Nephron (organoid): Measurements from ENCODE around the gene MAGIX.
"Not testable (repeated sequence)": the region's sequence is repeated elsewhere in the genome, so short reads cannot be mapped to it uniquely, and the experiment has no call there.

ENCODE experiments used
- H3K27ac Mint-ChIP-seq, 3 experiments: 2 replicates each; pipeline ENCODE4 v1.8.0; 2020; ENCODE audit warnings: mixed read lengths in 3 of 3, mild to moderate bottlenecking in 2 of 3, moderate library complexity in 1 of 3
- H3K27me3 Mint-ChIP-seq: 2 replicates; pipeline ENCODE4 v1.8.0; 2021; ENCODE audit warnings: low read depth, mild to moderate bottlenecking, moderate library complexity, mixed read lengths
- H3K36me3 Mint-ChIP-seq: 2 replicates; pipeline ENCODE4 v1.8.0; 2020; ENCODE audit warnings: low read depth, mixed read lengths
- H3K4me1 Mint-ChIP-seq: 2 replicates; pipeline ENCODE4 v1.8.0; 2020; ENCODE audit warnings: mixed read lengths
- H3K4me3 Mint-ChIP-seq, 3 experiments: 2 replicates each; pipeline ENCODE4 v1.8.0; 2020; ENCODE audit warnings: mild to moderate bottlenecking in 3 of 3, mixed read lengths in 3 of 3, moderate library complexity in 2 of 3
- H3K9me3 Mint-ChIP-seq: 2 replicates; pipeline ENCODE4 v1.8.0; 2020; ENCODE audit warnings: mixed read lengths
- CTCF ChIP-seq, 3 experiments: fragments of 200-600 bp; sonication (generic); IDR thresholded peaks; one replicate each; pipeline ENCODE4 v1.5.0; 2021; ENCODE audit warnings: antibody characterized with exemption in 3 of 3; ENCODE audit not compliant: unreplicated experiment in 3 of 3

Gene MAGIX

GRCh38 chrX:49165901-49166881 lies 3.6 kb downstream of the MAGIX start:
- TF ChIP-seq CTCF (IDR thresholded peaks at IDR 0.05; ENCODE audit: unreplicated experiment in 3 of 3): peak in 1 of 3 experiments; percentile 31
- peaks cover 19% of the 10 kb centered on the region for H3K4me1 Mint-ChIP-seq
- peak overlapping the region; percentile 57 to 90 (median 83) for H3K27ac Mint-ChIP-seq
- H3K9me3 Mint-ChIP-seq: peaks cover 6% of the 10 kb centered on the region
- peaks cover 16% of the 10 kb centered on the region for H3K27me3 Mint-ChIP-seq
- peak overlapping the region; percentile 77 to 84 (median 83) for H3K4me3 Mint-ChIP-seq
- H3K36me3 Mint-ChIP-seq: no peaks in the 10 kb centered on the region

- Mint-ChIP-seq H3K4me1 (peaks cover 19% of the 10 kb centered on the region), H3K9me3 (peaks cover 6% of the 10 kb centered on the region), H3K36me3 (no peaks in the 10 kb centered on the region), H3K4me3 (peak overlapping the region; percentile 77 to 84 (median 83)), H3K27ac (peak overlapping the region; percentile 57 to 90 (median 83)), H3K27me3 (peaks cover 17% of the 10 kb centered on the region)
- TF ChIP-seq CTCF (IDR thresholded peaks at IDR 0.05; ENCODE audit: unreplicated experiment in 3 of 3): no peak
Measured at GRCh38 chrX:49166914-49167739, 4.6 kb downstream of the MAGIX start.

- Mint-ChIP-seq H3K27ac (peak overlapping the region; percentile 31 to 83 (median 73)), H3K4me1 (peaks cover 19% of the 10 kb centered on the region), H3K9me3 (peaks cover 8% of the 10 kb centered on the region), H3K36me3 (no peaks in the 10 kb centered on the region), H3K4me3 (peak overlapping the region; percentile 52 to 63 (median 57)), H3K27me3 (peaks cover 23% of the 10 kb centered on the region)
- no peak for TF ChIP-seq CTCF (IDR thresholded peaks at IDR 0.05; ENCODE audit: unreplicated experiment in 3 of 3)
Measured at GRCh38 chrX:49167740-49168108, 5.2 kb downstream of the MAGIX start.

GRCh38 chrX:49171752-49172279 lies 9.3 kb downstream of the MAGIX start, which contains the start of gene PLP2:
TSS of gene PLP2 (plus strand) at chrX:49171898. CDS start at chrX:49172001, 103 bp downstream.
- Mint-ChIP-seq H3K27ac (peak within 1 kb of the TSS in 1 of 3 experiments; percentile 28), H3K27me3 (peaks cover 26% of the 10 kb centered on the region), H3K36me3 (peaks cover 10% of the 10 kb centered on the region), H3K4me3 (peak within 1 kb of the TSS; percentile 70 to 82 (median 81)), H3K9me3 (peaks cover 15% of the 10 kb centered on the region), H3K4me1 (peaks cover 9% of the 10 kb centered on the region)
- no peak for TF ChIP-seq CTCF (IDR thresholded peaks at IDR 0.05; ENCODE audit: unreplicated experiment in 3 of 3)

- Mint-ChIP-seq H3K27ac (no peak overlapping the region), H3K4me1 (peaks cover 6% of the 10 kb centered on the region), H3K4me3 (peak overlapping the region; percentile 70 to 82 (median 81)), H3K36me3 (peaks cover 11% of the 10 kb centered on the region), H3K27me3 (peaks cover 26% of the 10 kb centered on the region), H3K9me3 (peaks cover 15% of the 10 kb centered on the region)
- TF ChIP-seq CTCF (IDR thresholded peaks at IDR 0.05; ENCODE audit: unreplicated experiment in 3 of 3): no peak
Measured at GRCh38 chrX:49172280-49172780, 9.8 kb downstream of the MAGIX start.

GRCh38 chrX:49173544-49173943 lies 11.0 kb downstream of the MAGIX start:
- H3K4me3 Mint-ChIP-seq: peak overlapping the region in 2 of 3 experiments; percentile 61 to 72
- peaks cover 15% of the 10 kb centered on the region for H3K9me3 Mint-ChIP-seq
- H3K36me3 Mint-ChIP-seq: peaks cover 15% of the 10 kb centered on the region
- peaks cover 26% of the 10 kb centered on the region for H3K27me3 Mint-ChIP-seq
- not testable (repeated sequence) for H3K4me1 Mint-ChIP-seq, H3K27ac Mint-ChIP-seq
